ENCODE data around the gene S1PR5.

DNA sequence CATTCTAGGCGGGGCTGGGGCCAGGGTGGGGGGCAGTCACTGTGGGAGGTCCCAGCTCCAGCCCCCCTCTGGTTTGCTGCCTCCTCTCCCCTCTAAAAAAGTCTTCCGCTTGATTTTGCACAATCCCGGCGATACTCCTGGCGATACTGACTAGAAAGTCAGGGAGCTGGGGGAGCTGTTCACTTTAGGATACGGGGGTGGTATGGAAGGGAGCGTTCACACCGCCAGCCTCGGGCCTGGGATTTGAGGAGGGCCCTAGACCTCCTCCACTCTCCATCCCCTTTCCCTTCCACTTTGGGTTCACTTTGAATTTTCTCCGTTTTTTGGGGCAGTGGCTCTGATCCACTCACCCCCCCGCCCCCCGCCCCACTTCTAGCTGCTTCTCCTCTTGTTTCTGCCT, 49.1 kb downstream of the S1PR5 start:
- TF ChIP-seq CTCF (optimal IDR thresholded peaks at IDR 0.05 in 1 of 3, IDR thresholded peaks at IDR 0.05 in 1 of 3, conservative IDR thresholded peaks at IDR 0.05 in 1 of 3; ENCODE audit: extremely low read depth in 1 of 3, insufficient read depth in 2 of 3, low read length in 3 of 3) (no peak), EZH2 (IDR thresholded peaks at IDR 0.05; ENCODE audit: low read length) (no peak)
